Activated CD8-positive, alpha-beta memory T cell treated with anti-CD3 and anti-CD28 coated beads, Interleukin-2, amount 50 U/mL, for 1 hour (primary cell): ENCODE data around the gene POLD2.
"Not testable (repeated sequence)": the region's sequence is repeated elsewhere in the genome, so short reads cannot be mapped to it uniquely, and the experiment has no call there.

Experiments
- DNase-seq: peaks from one replicate; pipeline ENCODE4 v3.0.0-alpha.2; 2020; ENCODE audit errors: extremely low read depth

The POLD2 gene

GRCh38 chr7:44139311-44140010, 16.1 kb upstream of the POLD2 start:
- DNase-seq, result no peak

- no peak for DNase-seq
These were observed 15.3 kb upstream of the POLD2 start for GRCh38 chr7:44138698-44139097.

GRCh38 chr7:44136731-44137130, 13.4 kb upstream of the POLD2 start:
- no peak for DNase-seq

GRCh38 chr7:44134943-44135628, 11.7 kb upstream of the POLD2 start:
- no peak for DNase-seq

DNA sequence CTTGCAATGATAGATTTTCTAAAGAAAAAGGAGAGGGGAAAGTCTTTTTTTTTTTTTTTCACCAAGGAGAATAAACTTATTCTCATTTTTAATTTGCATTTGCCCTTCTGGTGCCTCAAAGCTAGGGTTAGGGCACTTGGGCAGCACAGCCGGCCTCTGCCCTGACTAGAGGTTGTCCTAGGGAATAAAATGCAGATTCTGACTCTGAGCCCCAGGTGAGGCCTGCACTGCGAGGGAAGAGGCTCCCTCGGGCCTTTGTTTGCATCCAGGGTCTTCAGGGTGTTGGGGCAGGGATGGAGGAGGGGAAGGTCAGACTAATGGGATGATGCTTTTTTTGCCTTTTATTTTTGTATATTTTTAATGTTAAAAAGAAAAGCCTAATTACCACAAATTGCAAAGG, 9.9 kb upstream of the POLD2 start:
- DNase-seq, result no peak

DNA sequence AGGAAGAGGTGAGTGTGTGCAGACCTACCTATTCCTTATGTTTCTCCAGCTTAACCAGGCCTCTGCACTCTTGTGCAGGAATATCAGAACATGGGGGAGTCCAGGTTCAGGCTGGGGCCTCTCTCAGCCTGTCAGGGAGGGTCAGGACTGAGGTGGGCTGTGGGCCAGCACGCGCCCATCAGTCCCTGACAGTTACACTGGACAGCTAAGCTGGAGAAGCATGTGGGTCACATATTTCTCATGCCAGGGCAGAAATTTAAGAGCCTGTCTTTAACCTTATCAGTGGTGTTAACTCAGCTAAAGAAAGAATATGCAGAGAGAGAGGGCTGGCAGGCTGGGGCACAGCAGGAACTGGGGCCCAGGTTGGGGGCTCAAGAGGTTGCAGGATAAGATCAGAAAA, 8.7 kb upstream of the POLD2 start:
- no peak for DNase-seq

GRCh38 chr7:44131173-44132029, 8.1 kb upstream of the POLD2 start:
- DNase-seq, result no peak

- DNase-seq, result no peak
These were observed 5.6 kb upstream of the POLD2 start for GRCh38 chr7:44128721-44129582.

GRCh38 chr7:44127161-44127560, 3.8 kb upstream of the POLD2 start:
- DNase-seq, result no peak

DNA sequence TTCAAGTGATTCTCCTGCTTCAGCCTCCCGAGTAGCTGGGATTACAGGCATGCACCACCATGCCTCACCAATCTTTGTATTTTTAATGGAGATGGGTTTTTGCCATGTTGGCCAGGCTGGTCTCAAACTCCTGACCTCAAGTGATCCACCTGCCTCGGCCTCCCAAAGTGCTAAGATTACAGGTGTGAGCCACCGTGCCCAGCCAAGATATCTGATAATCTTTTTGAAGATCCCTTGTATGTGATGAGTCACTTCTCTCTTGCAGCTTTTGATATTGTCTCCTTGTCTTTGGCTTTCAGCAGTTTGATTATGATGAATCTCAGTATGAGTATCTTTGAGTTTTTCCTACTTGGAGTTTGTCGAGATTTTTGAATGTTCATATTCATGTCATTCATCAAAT, 3.2 kb upstream of the POLD2 start:
- not testable (repeated sequence) for DNase-seq

DNA sequence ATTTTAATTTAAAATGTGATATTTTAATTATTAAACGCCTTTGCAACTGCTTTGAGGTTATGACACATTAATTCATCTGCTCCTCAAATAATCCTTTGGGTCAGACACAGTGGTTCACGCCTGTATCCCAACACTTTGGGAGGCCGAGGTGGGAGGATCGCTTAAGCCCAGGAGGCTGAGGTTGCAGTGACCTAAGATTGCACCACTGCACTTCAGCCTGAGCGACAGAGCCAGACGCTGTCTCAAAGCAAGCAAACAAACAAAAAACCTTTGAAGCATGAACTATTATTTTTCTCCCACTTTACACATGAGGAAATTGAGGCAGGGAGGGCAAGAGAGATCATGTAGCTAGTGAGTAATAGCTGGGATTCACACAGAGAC, 1.5 kb upstream of the POLD2 start:
- DNase-seq, result no peak

DNA sequence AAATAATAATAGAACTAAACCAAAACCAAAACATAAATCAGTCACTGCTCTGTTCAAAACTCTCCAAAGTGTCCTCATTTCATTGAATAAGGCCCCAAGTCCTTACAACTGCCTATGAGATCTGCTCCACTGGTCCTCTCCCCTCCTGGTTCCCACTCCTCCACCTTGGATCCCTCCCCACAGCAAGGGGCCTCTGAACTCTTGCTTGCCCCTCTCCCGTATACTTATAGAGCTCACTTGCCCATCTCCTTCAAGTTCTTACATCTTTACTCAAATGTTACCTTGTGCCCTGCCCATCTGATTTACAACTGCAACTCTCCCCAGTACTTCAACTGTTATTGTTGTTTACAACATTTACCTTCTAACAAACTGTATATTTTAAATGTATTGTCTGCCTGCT, 819 bp downstream of the POLD2 start:
- DNase-seq, result no peak

DNA sequence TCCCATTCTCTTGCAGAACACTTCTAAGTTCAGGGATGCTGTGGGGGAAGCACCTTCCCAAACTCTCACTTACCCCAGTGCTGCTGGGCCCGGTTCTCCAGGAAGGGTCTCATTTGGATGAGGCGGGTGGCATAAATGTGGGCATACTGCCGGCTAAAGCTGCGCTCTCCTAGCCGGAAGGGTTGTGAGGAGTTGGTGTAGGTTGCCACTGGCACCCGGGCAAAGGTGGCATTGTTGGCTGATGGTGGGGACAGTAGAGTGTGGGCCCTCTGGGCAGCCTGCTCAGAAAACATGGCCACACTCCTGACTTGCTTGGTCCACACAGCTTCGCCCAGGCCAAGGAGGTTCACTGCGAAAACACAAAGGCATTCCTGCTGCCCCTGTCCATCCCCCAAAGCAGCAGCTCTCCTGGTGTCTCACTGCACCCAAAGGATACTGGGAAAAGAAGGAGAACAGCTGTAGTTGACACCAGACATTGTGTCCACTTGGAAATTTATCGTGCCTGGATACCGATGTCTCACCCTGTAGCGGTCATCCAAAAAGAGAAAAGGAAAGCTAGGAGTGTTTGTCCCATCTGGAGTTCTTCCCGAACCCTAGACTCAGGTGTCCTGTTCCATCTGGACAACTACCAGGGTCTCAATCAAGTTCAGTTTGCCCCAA, 1.5 kb downstream of the POLD2 start:
- no peak for DNase-seq

- DNase-seq, result no peak
These were observed 3.0 kb downstream of the POLD2 start for GRCh38 chr7:44120395-44120794.

DNA sequence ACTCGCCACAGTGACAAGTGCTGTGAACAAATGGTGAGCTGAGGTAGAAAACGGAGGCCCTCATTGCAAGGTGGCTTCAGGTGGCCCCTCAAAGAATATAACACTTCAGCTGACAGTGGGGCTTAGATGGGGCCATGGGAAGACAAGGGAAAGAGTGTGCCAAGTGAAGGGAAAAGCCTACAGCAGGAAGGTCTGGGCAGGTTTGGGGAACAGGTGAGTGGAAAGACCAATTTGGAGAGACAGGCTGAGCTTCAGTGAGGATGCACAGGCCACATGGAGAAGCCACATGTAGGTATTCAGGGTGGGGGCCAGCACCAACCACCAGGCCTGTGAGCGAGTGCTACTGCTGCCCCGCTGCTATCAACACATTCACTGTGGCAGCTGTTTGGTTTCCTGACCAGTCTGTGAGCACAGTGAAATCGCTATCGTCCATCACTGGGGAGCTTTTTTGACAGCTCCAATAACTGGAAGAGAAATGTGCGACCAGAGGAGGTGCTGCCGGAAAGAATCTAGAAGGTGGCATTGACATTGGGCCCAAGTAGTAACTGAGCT, 3.4 kb downstream of the POLD2 start:
- DNase-seq, result no peak

GRCh38 chr7:44117801-44118429, 5.4 kb downstream of the POLD2 start:
- DNase-seq, result no peak

GRCh38 chr7:44116789-44117666, 6.3 kb downstream of the POLD2 start:
- no peak for DNase-seq

DNA sequence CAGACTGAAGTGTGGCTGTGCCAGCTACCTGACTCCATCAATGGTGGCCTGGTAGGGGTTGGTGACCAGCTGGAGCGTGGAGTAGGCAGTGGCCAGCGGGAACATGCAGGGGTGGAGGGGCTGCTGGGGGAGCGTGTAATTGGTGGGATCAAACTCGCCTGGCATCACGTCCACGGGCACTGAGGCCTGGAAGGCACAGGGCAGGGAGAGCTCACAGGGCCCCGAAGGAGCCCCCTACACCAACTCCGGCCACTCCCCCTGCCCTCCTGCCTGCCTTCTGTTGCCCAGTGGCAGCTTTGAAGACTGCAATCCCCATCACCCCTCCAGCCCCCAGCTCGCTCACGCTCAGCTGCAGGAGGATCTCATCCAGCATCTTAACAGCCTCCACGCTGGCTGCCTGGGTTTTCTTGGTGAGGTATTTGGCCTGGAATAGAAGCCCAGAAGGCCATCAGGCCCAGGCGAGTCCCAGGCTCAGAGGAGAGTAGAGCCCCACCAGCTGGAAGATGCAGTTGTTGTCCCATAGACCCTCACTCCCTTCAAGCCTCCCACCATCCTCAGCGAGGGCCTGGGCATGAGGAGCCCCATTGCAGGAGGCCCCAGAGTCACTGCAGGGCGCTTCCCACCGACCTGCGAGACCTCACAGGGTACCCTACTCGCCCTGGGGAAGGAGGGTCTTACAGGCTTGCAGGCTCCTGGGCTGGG, 7.1 kb downstream of the POLD2 start:
- no peak for DNase-seq
